GM12874 (cell line): ENCODE data around the gene TNN.

Experiments used
- CTCF ChIP-seq: IDR thresholded peaks from 2 replicates; pipeline ENCODE4 v1.5.1; 2011; ENCODE audit warnings: low read depth, mild to moderate bottlenecking, control low read depth, low read length, moderate library complexity; ENCODE audit not compliant: insufficient read depth

Gene TNN

GRCh38 chr1:175045519-175045918 is 22.1 kb upstream of the TNN start:
- no peak for TF ChIP-seq CTCF

- no peak for TF ChIP-seq CTCF
Observed at GRCh38 chr1:175050992-175051391, 16.6 kb upstream of the TNN start.

- TF ChIP-seq CTCF = no peak
Observed at GRCh38 chr1:175054736-175055135, 12.9 kb upstream of the TNN start.

- TF ChIP-seq CTCF = no peak
Observed at GRCh38 chr1:175062339-175062738, 5.3 kb upstream of the TNN start.

- TF ChIP-seq CTCF = no peak
Observed at GRCh38 chr1:175062858-175063257, 4.8 kb upstream of the TNN start.

GRCh38 chr1:175070818-175071217 is 3.2 kb downstream of the TNN start:
- no peak for TF ChIP-seq CTCF

GRCh38 chr1:175071276-175071943 is 3.8 kb downstream of the TNN start:
- TF ChIP-seq CTCF = no peak
